Measurements from ENCODE around the gene NUP54. TPM values are rescaled to one million over a fixed set of nuclear protein-coding genes. Genes with fewer than 3 reads are reported as not detected.
A peak's percentile ranks its signal among the peaks of the same experiment; 100 is the strongest.

The NUP54 gene
- total and polyA plus RNA-seq, 12 donors = 10.8 to 37.7 (median 22.2) TPM

DNA sequence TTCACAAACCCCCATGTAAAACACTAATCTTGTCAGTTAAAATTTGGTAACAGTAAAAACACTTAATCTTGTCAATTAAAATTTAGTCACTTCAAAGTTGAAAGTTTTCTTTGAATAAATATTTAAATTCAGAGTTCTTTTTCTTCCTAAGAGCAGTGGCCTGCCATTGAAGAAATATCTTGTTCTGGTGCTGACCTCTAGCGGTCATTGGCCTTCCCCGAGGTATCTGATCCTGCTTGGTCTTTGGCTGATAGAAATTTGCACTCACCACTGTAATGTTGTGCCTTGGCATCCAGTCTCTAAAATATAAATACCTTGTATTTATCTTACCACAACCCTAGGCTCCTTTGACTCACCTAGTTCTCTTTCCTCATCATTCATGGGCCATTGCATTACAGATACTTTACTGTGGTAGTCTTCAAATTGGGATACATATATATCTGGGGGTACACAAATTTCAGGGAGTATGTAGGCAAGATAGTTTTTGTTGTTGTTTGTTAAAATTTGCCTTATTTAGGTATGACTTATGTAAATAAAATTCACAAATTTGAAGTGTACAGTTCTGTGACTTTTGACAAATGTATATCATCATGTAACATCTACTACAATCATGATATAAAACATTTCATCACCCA lies 80.4 kb downstream of the NUP54 start:
- Histone ChIP-seq H3K4me1 (replicated peaks in 1 of 2) (no peaks in the 10 kb centered on the region), H3K4me3 (no peak overlapping the region), H3K36me3 (replicated peaks in 1 of 2) (no peaks in the 10 kb centered on the region), H3K9me3 (replicated peaks in 1 of 3) (no peaks in the 10 kb centered on the region), H3K27me3 (no peaks in the 10 kb centered on the region), H3K27ac (no peak overlapping the region)
- no peak for TF ChIP-seq POLR2A (IDR thresholded peaks at IDR 0.05)
- TF ChIP-seq, protein P1, sequence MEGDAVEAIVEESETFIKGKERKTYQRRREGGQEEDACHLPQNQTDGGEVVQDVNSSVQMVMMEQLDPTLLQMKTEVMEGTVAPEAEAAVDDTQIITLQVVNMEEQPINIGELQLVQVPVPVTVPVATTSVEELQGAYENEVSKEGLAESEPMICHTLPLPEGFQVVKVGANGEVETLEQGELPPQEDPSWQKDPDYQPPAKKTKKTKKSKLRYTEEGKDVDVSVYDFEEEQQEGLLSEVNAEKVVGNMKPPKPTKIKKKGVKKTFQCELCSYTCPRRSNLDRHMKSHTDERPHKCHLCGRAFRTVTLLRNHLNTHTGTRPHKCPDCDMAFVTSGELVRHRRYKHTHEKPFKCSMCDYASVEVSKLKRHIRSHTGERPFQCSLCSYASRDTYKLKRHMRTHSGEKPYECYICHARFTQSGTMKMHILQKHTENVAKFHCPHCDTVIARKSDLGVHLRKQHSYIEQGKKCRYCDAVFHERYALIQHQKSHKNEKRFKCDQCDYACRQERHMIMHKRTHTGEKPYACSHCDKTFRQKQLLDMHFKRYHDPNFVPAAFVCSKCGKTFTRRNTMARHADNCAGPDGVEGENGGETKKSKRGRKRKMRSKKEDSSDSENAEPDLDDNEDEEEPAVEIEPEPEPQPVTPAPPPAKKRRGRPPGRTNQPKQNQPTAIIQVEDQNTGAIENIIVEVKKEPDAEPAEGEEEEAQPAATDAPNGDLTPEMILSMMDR (IDR thresholded peaks at IDR 0.05) = peak; percentile 63 to 86 (median 69)
- peak; percentile 71 to 90 (median 78) for DNase-seq
- 0% methylated on average over 2 of the region's 2 CpGs for WGBS, 4 donors
- intact Hi-C loops (cut with DNase I) = loop anchor here (5.0 kb wide), 2 partner anchors 70 to 75 kb away; partner anchors contain the start of gene SDAD1 (in 1 of the 2)

DNA sequence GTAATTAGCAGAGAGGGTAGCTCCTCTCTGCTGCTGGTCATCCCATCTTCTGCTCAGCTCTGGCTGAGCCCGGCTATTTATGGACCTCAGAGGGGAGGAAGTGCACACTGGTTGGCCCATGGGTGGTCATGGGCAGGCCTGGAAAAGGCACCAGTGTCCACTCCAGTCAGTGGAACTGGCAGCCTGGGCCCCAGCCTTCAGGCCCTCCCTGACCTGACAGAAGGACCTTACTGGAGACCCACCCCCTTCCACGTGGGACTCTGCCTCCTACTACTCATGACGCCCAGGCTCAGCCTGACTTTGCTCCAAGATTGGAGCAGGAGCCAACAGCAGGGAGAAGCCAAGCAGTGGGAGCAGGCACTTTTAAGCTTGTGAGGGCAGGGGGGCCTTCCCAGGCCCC lies 81.7 kb downstream of the NUP54 start:
- TF ChIP-seq, protein P1 (IDR thresholded peaks at IDR 0.05) = no peak
- TF ChIP-seq POLR2A (IDR thresholded peaks at IDR 0.05) = no peak
- H3K27ac ChIP-seq = no peak overlapping the region
- WGBS, 4 donors = 57 to 100% (median 66%) methylated on average over 1 to 3 of the region's 3 CpGs
- H3K4me3 ChIP-seq = no peak overlapping the region
- no peaks in the 10 kb centered on the region for H3K27me3 ChIP-seq
- H3K9me3 ChIP-seq (replicated peaks in 1 of 3) = no peaks in the 10 kb centered on the region
- no peaks in the 10 kb centered on the region for H3K4me1 ChIP-seq (replicated peaks in 1 of 2)
- no peaks in the 10 kb centered on the region for H3K36me3 ChIP-seq (replicated peaks in 1 of 2)
- intact Hi-C loops (cut with DNase I) = loop anchor here (5.0 kb wide), 2 partner anchors 69 to 74 kb away; partner anchors contain the start of gene SDAD1 (in 1 of the 2)
- DNase-seq = no peak

Other genes with a start within 250 kb of the NUP54 start
- under 1 TPM in 2 of 9 donors, not detected in 7; 0.06 to 0.08 TPM for gene PPEF2, start 245.9 kb downstream of the NUP54 start, total RNA-seq
- under 1 TPM in 1 of 3 donors, not detected in 2; 0.03 TPM for gene PPEF2, start 245.9 kb downstream of the NUP54 start, polyA plus RNA-seq
- gene NAAA, start 207.4 kb downstream of the NUP54 start, total RNA-seq = 10 to 100 TPM; 19.1 to 75.6 (median 30.1) TPM
- gene NAAA, start 207.4 kb downstream of the NUP54 start, polyA plus RNA-seq = 10 to 100 TPM in 1 of 3 donors, 1 to 10 TPM in 2; 5.1 to 12.5 (median 7.8) TPM
- gene SDAD1, start 157.5 kb downstream of the NUP54 start, total RNA-seq = 10 to 100 TPM; 17.3 to 50.3 (median 32.9) TPM
- gene SDAD1, start 157.5 kb downstream of the NUP54 start, polyA plus RNA-seq = 10 to 100 TPM; 11.5 to 56.0 (median 15.8) TPM
- gene CXCL9, start 140.9 kb downstream of the NUP54 start, total RNA-seq = 1 to 10 TPM in 3 of 9 donors, under 1 TPM in 5, not detected in 1; 0.11 to 4.7 (median 0.45) TPM
- 1 to 10 TPM in 2 of 3 donors, under 1 TPM in 1; 0.67 to 6.4 (median 1.9) TPM for gene CXCL9, start 140.9 kb downstream of the NUP54 start, polyA plus RNA-seq
- gene CXCL10, start 124.9 kb downstream of the NUP54 start, total RNA-seq = 10 to 100 TPM in 1 of 9 donors, 1 to 10 TPM in 4, under 1 TPM in 3, not detected in 1; 0.28 to 41.4 (median 1.4) TPM
- gene CXCL10, start 124.9 kb downstream of the NUP54 start, polyA plus RNA-seq = 1 to 10 TPM; 1.1 to 6.8 (median 3.0) TPM
- gene CXCL11, start 112.3 kb downstream of the NUP54 start, total RNA-seq = under 1 TPM in 3 of 9 donors, not detected in 6; 0.11 to 0.98 (median 0.61) TPM
- gene CXCL11, start 112.3 kb downstream of the NUP54 start, polyA plus RNA-seq = 1 to 10 TPM in 1 of 3 donors, under 1 TPM in 2; 0.10 to 1.2 (median 0.24) TPM
- 1 to 10 TPM in 1 of 9 donors, under 1 TPM in 1, not detected in 7; 0.70 to 1.1 TPM for gene ART3, start 73.7 kb downstream of the NUP54 start, total RNA-seq
- under 1 TPM; 0.16 to 0.88 (median 0.55) TPM for gene ART3, start 73.7 kb downstream of the NUP54 start, polyA plus RNA-seq
- gene SCARB2, start 65.4 kb upstream of the NUP54 start, total RNA-seq = 100 to 1,000 TPM; 119 to 179 (median 141) TPM
- 100 to 1,000 TPM in 1 of 3 donors, 10 to 100 TPM in 2; 41.5 to 117 (median 82.9) TPM for gene SCARB2, start 65.4 kb upstream of the NUP54 start, polyA plus RNA-seq
- 1 to 10 TPM; 2.8 to 8.0 (median 4.8) TPM for gene FAM47E, start 103.3 kb upstream of the NUP54 start, total RNA-seq
- 10 to 100 TPM in 1 of 3 donors, 1 to 10 TPM in 2; 6.9 to 23.8 (median 7.7) TPM for gene FAM47E, start 103.3 kb upstream of the NUP54 start, polyA plus RNA-seq
- gene STBD1, start 158.3 kb upstream of the NUP54 start, total RNA-seq = 1 to 10 TPM; 1.5 to 6.3 (median 3.6) TPM
- 1 to 10 TPM; 1.0 to 4.3 (median 2.6) TPM for gene STBD1, start 158.3 kb upstream of the NUP54 start, polyA plus RNA-seq